MCF 10A (cell line): ENCODE measurements around the gene ADPRH. TPM values are rescaled to one million over a fixed set of nuclear protein-coding genes. Genes with fewer than 3 reads are reported as not detected.
A peak's percentile ranks its signal among the peaks of the same experiment; 100 is the strongest.

Source experiments
- BruUV-seq: library from RNA; stranded (reverse); fragments of 400-500 nt; replicated peaks from 2 replicates; lab custom pipeline; 2021; lab: Mats Ljungman, UMichigan
- CTCF ChIA-PET: fragments of 300-600 bp; sonication (Branson Sonifier 250); formaldehyde crosslinking; extraction: SDS; loops from one replicate; lab custom pipeline; 2021; ENCODE audit warnings: antibody characterized with exemption, inconsistent platforms; lab: Yijun Ruan, JAX
- POLR2A ChIA-PET: fragments of 300-600, 350-650 bp; sonication (Branson Sonifier 250); formaldehyde crosslinking; extraction: SDS; loops from one replicate; lab custom pipeline; 2020; ENCODE audit warnings: antibody characterized with exemption, inconsistent platforms; lab: Yijun Ruan, JAX
- DNase-seq: peaks from one replicate; pipeline ENCODE4 v3.0.0-alpha.2; 2018; ENCODE audit not compliant: unreplicated experiment
- H3K27ac Mint-ChIP-seq: one replicate; pipeline ENCODE4 v1.8.0; 2022; ENCODE audit warnings: mild to moderate bottlenecking, low read depth, mixed read lengths; ENCODE audit not compliant: unreplicated experiment
- H3K27me3 Mint-ChIP-seq: one replicate; pipeline ENCODE4 v1.8.0; 2022; ENCODE audit warnings: mixed read lengths; ENCODE audit not compliant: insufficient read depth, unreplicated experiment
- H3K36me3 Mint-ChIP-seq: one replicate; pipeline ENCODE4 v1.8.0; 2022; ENCODE audit warnings: mild to moderate bottlenecking, moderate library complexity, mixed read lengths; ENCODE audit not compliant: insufficient read depth, unreplicated experiment
- H3K4me1 Mint-ChIP-seq: one replicate; pipeline ENCODE4 v1.8.0; 2022; ENCODE audit warnings: mixed read lengths; ENCODE audit not compliant: insufficient read depth, unreplicated experiment
- H3K4me3 Mint-ChIP-seq: one replicate; pipeline ENCODE4 v1.8.0; 2022; ENCODE audit warnings: mild to moderate bottlenecking, moderate library complexity, mixed read lengths; ENCODE audit not compliant: unreplicated experiment
- H3K9me3 Mint-ChIP-seq: one replicate; pipeline ENCODE4 v1.8.0; 2022; ENCODE audit warnings: mixed read lengths; ENCODE audit not compliant: unreplicated experiment
- intact Hi-C: fragments of 100-400 bp; cut with micrococcal nuclease; formaldehyde crosslinking; loops from 2 replicates; pipeline ENCODE4 v1.14.1; 2022
- total RNA-seq: library from RNA; stranded (reverse); gene quantifications from 2 replicates; pipeline ENCODE4 v1.2.3, GENCODE V29; 2022
- TF ChIP-seq, protein P1 (sequence below): fragments of 200-600 bp; IDR thresholded peaks from one replicate; pipeline ENCODE4 v1.8.0; 2022; ENCODE audit warnings: antibody characterized with exemption, mild to moderate bottlenecking; ENCODE audit not compliant: unreplicated experiment

The ADPRH gene
- total RNA-seq, 1 experiment from 2014 or later, result not detected

DNA sequence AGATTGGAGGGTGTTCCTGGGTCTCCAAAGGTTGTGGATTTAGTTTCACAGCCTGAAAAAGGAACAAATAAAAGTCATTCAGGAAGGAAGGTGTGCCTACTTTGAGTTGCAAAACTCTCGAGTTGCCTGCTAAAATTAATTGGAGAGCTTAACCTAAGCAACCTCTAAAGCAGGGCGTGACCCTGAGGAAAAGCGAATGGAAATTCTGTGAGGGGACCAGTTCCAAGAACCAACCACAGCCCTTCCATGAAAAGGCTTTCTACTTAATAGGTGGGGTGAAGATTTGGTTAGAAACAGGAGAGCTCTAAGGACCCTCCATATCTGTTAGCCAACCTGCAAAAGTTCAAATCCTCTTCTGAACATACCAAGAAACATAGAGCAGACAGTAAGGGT lies 21.4 kb upstream of the ADPRH start:
- Mint-ChIP-seq H3K27ac (no peak overlapping the region), H3K9me3 (no peaks in the 10 kb centered on the region), H3K4me1 (no peaks in the 10 kb centered on the region), H3K36me3 (no peaks in the 10 kb centered on the region), H3K27me3 (no peaks in the 10 kb centered on the region), H3K4me3 (no peak overlapping the region)
- TF ChIP-seq, protein P1, sequence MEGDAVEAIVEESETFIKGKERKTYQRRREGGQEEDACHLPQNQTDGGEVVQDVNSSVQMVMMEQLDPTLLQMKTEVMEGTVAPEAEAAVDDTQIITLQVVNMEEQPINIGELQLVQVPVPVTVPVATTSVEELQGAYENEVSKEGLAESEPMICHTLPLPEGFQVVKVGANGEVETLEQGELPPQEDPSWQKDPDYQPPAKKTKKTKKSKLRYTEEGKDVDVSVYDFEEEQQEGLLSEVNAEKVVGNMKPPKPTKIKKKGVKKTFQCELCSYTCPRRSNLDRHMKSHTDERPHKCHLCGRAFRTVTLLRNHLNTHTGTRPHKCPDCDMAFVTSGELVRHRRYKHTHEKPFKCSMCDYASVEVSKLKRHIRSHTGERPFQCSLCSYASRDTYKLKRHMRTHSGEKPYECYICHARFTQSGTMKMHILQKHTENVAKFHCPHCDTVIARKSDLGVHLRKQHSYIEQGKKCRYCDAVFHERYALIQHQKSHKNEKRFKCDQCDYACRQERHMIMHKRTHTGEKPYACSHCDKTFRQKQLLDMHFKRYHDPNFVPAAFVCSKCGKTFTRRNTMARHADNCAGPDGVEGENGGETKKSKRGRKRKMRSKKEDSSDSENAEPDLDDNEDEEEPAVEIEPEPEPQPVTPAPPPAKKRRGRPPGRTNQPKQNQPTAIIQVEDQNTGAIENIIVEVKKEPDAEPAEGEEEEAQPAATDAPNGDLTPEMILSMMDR, result no peak
- POLR2A ChIA-PET, result no interaction called here
- CTCF ChIA-PET, result interaction anchor here (0.6 kb wide), 1 partner anchor 1631 kb away, joined by 4 read pairs; no protein-coding TSS in a partner anchor
- intact Hi-C loops, result no loop called here
- DNase-seq, result no peak
- no TSS peak for BruUV-seq

DNA sequence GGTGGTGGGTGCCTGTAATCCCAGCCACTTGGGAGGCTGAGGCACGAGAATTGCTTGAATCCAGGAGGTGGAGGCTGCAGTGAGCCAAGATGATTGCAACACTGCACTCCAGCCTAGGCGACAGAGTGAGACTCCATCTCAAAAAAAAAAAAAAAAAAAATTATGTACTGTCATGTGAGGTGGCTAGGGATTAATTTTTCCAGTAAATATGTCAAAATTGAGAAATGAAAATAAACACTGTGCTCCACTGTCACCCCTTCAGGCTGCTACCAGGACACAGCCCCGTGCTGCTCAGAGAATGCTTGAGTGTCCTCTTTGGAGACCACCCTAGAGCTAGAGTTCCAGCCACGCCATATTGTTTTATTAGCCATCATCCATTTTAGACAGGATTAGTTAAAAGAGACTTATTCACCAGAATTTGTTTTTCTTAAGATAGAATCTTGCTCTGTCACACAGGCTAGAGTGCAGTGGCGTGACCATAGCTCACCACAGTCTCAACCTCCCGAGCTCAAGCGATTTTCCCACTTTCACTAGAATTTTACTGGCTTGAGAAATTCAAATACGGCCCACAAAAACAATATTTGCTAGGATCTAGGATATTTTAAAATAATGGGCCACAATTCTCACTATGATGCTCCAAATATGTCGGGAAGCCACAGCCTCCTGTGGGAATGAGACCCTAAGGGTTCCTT lies 20.5 kb upstream of the ADPRH start:
- Mint-ChIP-seq H3K4me1 (no peaks in the 10 kb centered on the region), H3K9me3 (no peaks in the 10 kb centered on the region), H3K36me3 (no peaks in the 10 kb centered on the region), H3K27ac (no peak overlapping the region), H3K27me3 (no peaks in the 10 kb centered on the region), H3K4me3 (no peak overlapping the region)
- ChIA-PET POLR2A (interaction anchor here (1.2 kb wide), 1 partner anchor 9 kb away, joined by 5 read pairs; no protein-coding TSS in a partner anchor), CTCF (no interaction called here)
- TF ChIP-seq, protein P1, result no peak
- intact Hi-C loops, result loop anchor here (1.0 kb wide), 1 partner anchor 283 kb away; no protein-coding TSS in a partner anchor
- no peak for DNase-seq
- BruUV-seq, result no TSS peak

DNA sequence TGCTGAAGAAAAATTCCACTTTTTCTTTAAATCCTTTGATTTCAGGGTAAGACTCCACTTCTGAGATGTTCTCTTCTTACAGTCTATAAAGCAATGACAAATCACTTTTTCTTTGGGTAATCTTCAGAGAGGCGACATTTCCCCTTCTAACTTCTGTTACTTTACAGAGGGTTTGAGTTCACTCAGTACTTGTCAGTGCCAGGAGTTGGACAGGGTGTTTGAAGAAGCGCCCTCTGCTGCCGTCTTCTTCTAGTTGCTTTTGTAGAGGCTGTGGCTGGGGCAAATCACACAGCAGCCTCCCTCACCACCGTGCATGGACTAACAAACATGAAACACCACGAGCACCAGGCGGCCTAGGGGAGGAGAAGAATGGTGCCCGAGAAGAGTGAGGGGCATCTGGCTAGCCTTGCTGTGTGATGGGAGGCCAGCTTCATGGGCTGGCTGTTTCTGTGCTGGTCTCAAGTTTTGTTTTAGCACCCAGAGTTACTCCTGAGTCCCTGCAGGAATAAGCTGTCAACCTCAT lies 19.8 kb upstream of the ADPRH start, which contains the start of gene CD80:
CD80 (minus strand) TSS at position 174 of the 523 bp plus-strand sequence. CDS start 1,886 bp downstream, outside the sequence.
- no peaks in the 10 kb centered on the region for H3K9me3 Mint-ChIP-seq
- H3K27me3 Mint-ChIP-seq, result no peaks in the 10 kb centered on the region
- peak; percentile 57 for DNase-seq
- H3K27ac Mint-ChIP-seq, result no peak within 1 kb of the TSS
- no TSS peak for BruUV-seq
- intact Hi-C loops, result loop anchor here (1.0 kb wide), 1 partner anchor 284 kb away; no protein-coding TSS in a partner anchor
- H3K4me1 Mint-ChIP-seq, result no peaks in the 10 kb centered on the region
- H3K4me3 Mint-ChIP-seq, result no peak within 1 kb of the TSS
- ChIA-PET POLR2A (interaction anchor here (1.2 kb wide), 1 partner anchor 10 kb away, joined by 5 read pairs; no protein-coding TSS in a partner anchor), CTCF (interaction anchor here (0.6 to 1.4 kb wide), 4 partner anchors 9 to 668 kb away, joined by 3 to 5 read pairs (median 3); no protein-coding TSS in a partner anchor)
- no peaks in the 10 kb centered on the region for H3K36me3 Mint-ChIP-seq
- TF ChIP-seq, protein P1, result peak; percentile 20

DNA sequence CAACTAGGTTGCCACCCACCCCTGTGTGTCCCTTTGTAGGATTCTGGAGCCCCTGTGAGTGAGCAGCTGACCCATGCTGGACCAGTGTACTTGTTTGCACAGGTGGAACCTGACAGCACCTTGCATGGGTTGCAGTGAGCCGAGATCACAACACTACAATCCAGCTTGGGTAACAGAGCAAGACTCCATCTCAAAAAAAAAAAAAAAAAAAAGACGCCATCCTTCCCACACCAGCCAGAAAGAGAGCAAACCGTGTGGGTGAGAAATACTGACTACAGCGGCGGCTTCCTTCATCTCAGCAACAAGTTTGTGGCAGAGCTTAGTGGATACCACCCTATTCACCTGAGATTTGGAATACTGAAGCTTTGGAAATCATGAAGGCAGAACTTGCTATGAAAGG lies 19.1 kb upstream of the ADPRH start:
- no peaks in the 10 kb centered on the region for H3K9me3 Mint-ChIP-seq
- no peak for DNase-seq

More for the DNA sequence above, 19.1 kb upstream of the ADPRH start:
- BruUV-seq, result no TSS peak
- intact Hi-C loops, result no loop called here
- TF ChIP-seq, protein P1, result no peak
- no peaks in the 10 kb centered on the region for H3K36me3 Mint-ChIP-seq
- H3K27me3 Mint-ChIP-seq, result no peaks in the 10 kb centered on the region
- H3K4me1 Mint-ChIP-seq, result no peaks in the 10 kb centered on the region
- CTCF ChIA-PET, result interaction anchor here (0.6 to 1.4 kb wide), 4 partner anchors 9 to 667 kb away, joined by 3 to 5 read pairs (median 3); no protein-coding TSS in a partner anchor
- no peak overlapping the region for H3K27ac Mint-ChIP-seq
- no peak overlapping the region for H3K4me3 Mint-ChIP-seq
- POLR2A ChIA-PET, result no interaction called here
